HG02981 (cell line): Measurements from ENCODE around the gene SH3PXD2A.
A peak's percentile ranks its signal among the peaks of the same experiment; 100 is the strongest.
"Not testable (repeated sequence)": the region's sequence is repeated elsewhere in the genome, so short reads cannot be mapped to it uniquely, and the experiment has no call there.

Experiments
- ATAC-seq: cut with Tn5 transposase; IDR thresholded peaks from one replicate; pipeline ENCODE4 v1.9.1; 2021; ENCODE audit warnings: mild to moderate bottlenecking, moderate library complexity; ENCODE audit not compliant: unreplicated experiment

SH3PXD2A gene

GRCh38 chr10:103673606-103674005 is 181.8 kb downstream of the SH3PXD2A start:
- ATAC-seq = no peak

- no peak for ATAC-seq
These were observed 183.0 kb downstream of the SH3PXD2A start for GRCh38 chr10:103672345-103672744.

- ATAC-seq = no peak
These were observed 184.1 kb downstream of the SH3PXD2A start for GRCh38 chr10:103671126-103671895.

GRCh38 chr10:103669944-103670343 is 185.4 kb downstream of the SH3PXD2A start:
- ATAC-seq = no peak

GRCh38 chr10:103669243-103669929 is 186.0 kb downstream of the SH3PXD2A start:
- ATAC-seq = no peak

GRCh38 chr10:103668351-103669242 is 186.8 kb downstream of the SH3PXD2A start:
- no peak for ATAC-seq

- no peak for ATAC-seq
These were observed 188.0 kb downstream of the SH3PXD2A start for GRCh38 chr10:103667356-103667755.

GRCh38 chr10:103666762-103667150 is 188.6 kb downstream of the SH3PXD2A start:
- ATAC-seq = no peak

- ATAC-seq = no peak
These were observed 189.2 kb downstream of the SH3PXD2A start for GRCh38 chr10:103666087-103666761.

GRCh38 chr10:103665162-103665889 is 190.1 kb downstream of the SH3PXD2A start:
- ATAC-seq = no peak

GRCh38 chr10:103663802-103664201 is 191.6 kb downstream of the SH3PXD2A start:
- ATAC-seq = no peak

GRCh38 chr10:103663236-103663635 is 192.1 kb downstream of the SH3PXD2A start:
- no peak for ATAC-seq

- ATAC-seq = not testable (repeated sequence)
These were observed 192.7 kb downstream of the SH3PXD2A start for GRCh38 chr10:103662704-103663103.

- ATAC-seq = no peak
These were observed 194.0 kb downstream of the SH3PXD2A start for GRCh38 chr10:103661198-103661950.

- peak; percentile 27 for ATAC-seq
These were observed 194.8 kb downstream of the SH3PXD2A start for GRCh38 chr10:103660364-103661197.

- ATAC-seq = peak; percentile 76
These were observed 195.6 kb downstream of the SH3PXD2A start for GRCh38 chr10:103659674-103660363.

GRCh38 chr10:103658049-103658577 is 197.3 kb downstream of the SH3PXD2A start:
- ATAC-seq = no peak
